ENCODE data around the gene ASMT. TPM values are rescaled to one million over a fixed set of nuclear protein-coding genes. Genes with fewer than 3 reads are reported as not detected.
A peak's percentile ranks its signal among the peaks of the same experiment; 100 is the strongest.

The ASMT gene
- total RNA-seq, 6 donors from 2014 or later, result 2.2 TPM; not detected in 5

GRCh38 chrX:1661048-1661921, 46.4 kb downstream of the ASMT start:
- H3K4me3 ChIP-seq, result peak overlapping the region in 2 of 4 donors; percentile 19 to 47
- no peaks in the 10 kb centered on the region for H3K9me3 ChIP-seq
- H3K4me1 ChIP-seq, result peaks cover 0 to 5% (median 2%) of the 10 kb centered on the region in 4 donors
- TF ChIP-seq EP300 (IDR thresholded peaks at IDR 0.05), result no peak
- TF ChIP-seq, protein P1, sequence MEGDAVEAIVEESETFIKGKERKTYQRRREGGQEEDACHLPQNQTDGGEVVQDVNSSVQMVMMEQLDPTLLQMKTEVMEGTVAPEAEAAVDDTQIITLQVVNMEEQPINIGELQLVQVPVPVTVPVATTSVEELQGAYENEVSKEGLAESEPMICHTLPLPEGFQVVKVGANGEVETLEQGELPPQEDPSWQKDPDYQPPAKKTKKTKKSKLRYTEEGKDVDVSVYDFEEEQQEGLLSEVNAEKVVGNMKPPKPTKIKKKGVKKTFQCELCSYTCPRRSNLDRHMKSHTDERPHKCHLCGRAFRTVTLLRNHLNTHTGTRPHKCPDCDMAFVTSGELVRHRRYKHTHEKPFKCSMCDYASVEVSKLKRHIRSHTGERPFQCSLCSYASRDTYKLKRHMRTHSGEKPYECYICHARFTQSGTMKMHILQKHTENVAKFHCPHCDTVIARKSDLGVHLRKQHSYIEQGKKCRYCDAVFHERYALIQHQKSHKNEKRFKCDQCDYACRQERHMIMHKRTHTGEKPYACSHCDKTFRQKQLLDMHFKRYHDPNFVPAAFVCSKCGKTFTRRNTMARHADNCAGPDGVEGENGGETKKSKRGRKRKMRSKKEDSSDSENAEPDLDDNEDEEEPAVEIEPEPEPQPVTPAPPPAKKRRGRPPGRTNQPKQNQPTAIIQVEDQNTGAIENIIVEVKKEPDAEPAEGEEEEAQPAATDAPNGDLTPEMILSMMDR (IDR thresholded peaks at IDR 0.05), result no peak
- no peak for TF ChIP-seq POLR2AphosphoS5 (IDR thresholded peaks at IDR 0.05)
- TF ChIP-seq POLR2A (IDR thresholded peaks at IDR 0.05), result no peak
- ATAC-seq (ENCODE audit: low FRiP score in 2 of 2), result peak; percentile 81 to 87
- H3K36me3 ChIP-seq, result no peaks in the 10 kb centered on the region
- peak in 1 of 2 donors; percentile 59 for DNase-seq
- WGBS, 2 donors, result 61 to 69% methylated on average over 10 to 15 of the region's 16 CpGs
- peak overlapping the region in 2 of 4 donors; percentile 59 to 69 for H3K27ac ChIP-seq
- no peaks in the 10 kb centered on the region for H3K27me3 ChIP-seq

- peak in 1 of 2 donors; percentile 29 for ATAC-seq (ENCODE audit: low FRiP score in 2 of 2)
Measured at GRCh38 chrX:1661922-1662221, 47.0 kb downstream of the ASMT start.

GRCh38 chrX:1667566-1667965, 52.7 kb downstream of the ASMT start:
- no peak overlapping the region for H3K4me3 ChIP-seq
- TF ChIP-seq, protein P1 (IDR thresholded peaks at IDR 0.05), result no peak
- TF ChIP-seq EP300 (IDR thresholded peaks at IDR 0.05) (no peak), POLR2A (IDR thresholded peaks at IDR 0.05) (no peak), POLR2AphosphoS5 (IDR thresholded peaks at IDR 0.05) (no peak)
- WGBS, 2 donors, result 70 to 80% methylated on average over 6 of the region's 6 CpGs
- H3K4me1 ChIP-seq, result no peaks in the 10 kb centered on the region
- H3K27me3 ChIP-seq, result no peaks in the 10 kb centered on the region
- no peaks in the 10 kb centered on the region for H3K36me3 ChIP-seq
- H3K9me3 ChIP-seq, result no peaks in the 10 kb centered on the region
- DNase-seq (no peak), ATAC-seq (ENCODE audit: low FRiP score in 2 of 2) (no peak)
- no peak overlapping the region for H3K27ac ChIP-seq

More at GRCh38 chrX:1661922-1662221, 47.0 kb downstream of the ASMT start:
- H3K9me3 ChIP-seq, result no peaks in the 10 kb centered on the region
- WGBS, 2 donors, result 68 to 76% methylated on average over 15 of the region's 15 CpGs
- no peaks in the 10 kb centered on the region for H3K36me3 ChIP-seq
- H3K27ac ChIP-seq, result peak overlapping the region in 2 of 4 donors; percentile 59 to 69
- DNase-seq, result no peak
- TF ChIP-seq EP300 (IDR thresholded peaks at IDR 0.05), result no peak
- no peak for TF ChIP-seq POLR2AphosphoS5 (IDR thresholded peaks at IDR 0.05)
- no peak for TF ChIP-seq POLR2A (IDR thresholded peaks at IDR 0.05)
- TF ChIP-seq, protein P1 (IDR thresholded peaks at IDR 0.05), result no peak
- peak overlapping the region in 2 of 4 donors; percentile 19 to 47 for H3K4me3 ChIP-seq
- no peaks in the 10 kb centered on the region for H3K27me3 ChIP-seq
- H3K4me1 ChIP-seq, result peaks cover 0 to 5% (median 2%) of the 10 kb centered on the region in 4 donors

DNA sequence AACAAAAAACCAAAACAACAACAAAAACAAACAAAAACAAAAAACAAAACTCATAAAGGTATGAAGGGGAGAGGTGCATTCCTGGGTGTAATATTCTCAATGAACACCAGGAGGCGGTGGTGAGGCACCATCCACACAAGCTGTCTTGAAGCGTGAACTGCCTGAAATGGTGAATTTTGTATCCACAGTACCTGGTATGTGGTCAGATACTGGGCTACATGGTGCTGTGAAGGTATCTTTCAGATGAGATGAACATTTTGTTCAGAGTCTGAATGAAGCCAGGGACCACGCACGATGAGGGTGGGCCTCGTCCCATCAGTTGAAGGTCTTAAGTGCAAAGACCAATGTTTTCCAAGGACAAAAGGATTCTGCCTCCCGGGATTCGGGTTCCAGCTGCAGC, 58.5 kb downstream of the ASMT start:
- WGBS, 2 donors, result 75 to 86% methylated on average over 7 of the region's 7 CpGs
- no peaks in the 10 kb centered on the region for H3K27me3 ChIP-seq
- H3K4me1 ChIP-seq, result no peaks in the 10 kb centered on the region
- no peaks in the 10 kb centered on the region for H3K9me3 ChIP-seq
- TF ChIP-seq, protein P1 (IDR thresholded peaks at IDR 0.05), result peak; percentile 49 to 58 (median 55)
- no peak for TF ChIP-seq POLR2AphosphoS5 (IDR thresholded peaks at IDR 0.05)
- TF ChIP-seq POLR2A (IDR thresholded peaks at IDR 0.05), result no peak
- no peak for TF ChIP-seq EP300 (IDR thresholded peaks at IDR 0.05)
- no peak overlapping the region for H3K27ac ChIP-seq
- H3K36me3 ChIP-seq, result no peaks in the 10 kb centered on the region
- ATAC-seq (ENCODE audit: low FRiP score in 2 of 2) (no peak), DNase-seq (no peak)
- no peak overlapping the region for H3K4me3 ChIP-seq
